SU-DHL-6 (cell line): ENCODE data around the gene RPS6KA2.

Experiments
- H2AFZ ChIP-seq: fragments of 200-600 bp; sonication (generic); 2 replicates; pipeline ENCODE4 v1.6.1; 2014; ENCODE audit warnings: low read depth, mild to moderate bottlenecking, moderate library complexity, mixed read lengths, antibody characterized with exemption, low read length; ENCODE audit not compliant: severe bottlenecking
- H3F3A ChIP-seq: fragments of 200-600 bp; shearing (Covaris generic); 2 replicates; pipeline ENCODE4 v1.6.0; 2016; ENCODE audit warnings: antibody characterized with exemption, mild to moderate bottlenecking; ENCODE audit not compliant: insufficient read depth
- H3K27ac ChIP-seq: fragments of 200-600 bp; sonication (generic); 2 replicates; pipeline ENCODE4 v1.5.1; 2016; ENCODE audit warnings: low read depth, mild to moderate bottlenecking, low read length, moderate library complexity, mixed read lengths
- H3K27me3 ChIP-seq: fragments of 200-600 bp; sonication (generic), shearing (Covaris generic); 2 replicates; pipeline ENCODE4 v1.6.0; 2014; ENCODE audit warnings: mild to moderate bottlenecking, low read length
- H3K36me3 ChIP-seq: fragments of 200-600 bp; sonication (generic); 2 replicates; pipeline ENCODE4 v1.6.1; 2014; ENCODE audit warnings: mild to moderate bottlenecking, low read length, mixed read lengths
- H3K4me2 ChIP-seq: fragments of 300-600, 200-600 bp; shearing (Covaris generic), sonication (generic); 2 replicates; pipeline ENCODE4 v1.6.0; 2014; ENCODE audit warnings: low read length, low read depth, mild to moderate bottlenecking; ENCODE audit not compliant: poor library complexity, severe bottlenecking
- H3K4me3 ChIP-seq: fragments of 200-600 bp; sonication (generic); 2 replicates; pipeline ENCODE4 v1.5.1; 2014; ENCODE audit warnings: antibody characterized with exemption, low read length, mild to moderate bottlenecking, mixed read lengths; ENCODE audit not compliant: insufficient read depth, poor library complexity, severe bottlenecking
- H3K79me2 ChIP-seq: fragments of 200-600 bp; sonication (generic); 2 replicates; pipeline ENCODE4 v1.6.1; 2014; ENCODE audit warnings: mild to moderate bottlenecking, low read length, moderate library complexity; ENCODE audit not compliant: insufficient read depth
- H3K9ac ChIP-seq: fragments of 200-600 bp; sonication (generic); 2 replicates; pipeline ENCODE4 v1.7.0; 2014; ENCODE audit warnings: mild to moderate bottlenecking, low read length
- H3K9me2 ChIP-seq: fragments of 200-600 bp; sonication (generic); replicated peaks from 2 replicates; pipeline ENCODE4 v1.6.1; 2014; ENCODE audit warnings: low read length; ENCODE audit not compliant: insufficient read depth
- H3K9me3 ChIP-seq: fragments of 200-600 bp; sonication (generic); 2 replicates; pipeline ENCODE4 v1.6.1; 2014; ENCODE audit warnings: low read length, mixed read lengths; ENCODE audit not compliant: insufficient read depth
- H4K20me1 ChIP-seq: fragments of 200-600 bp; sonication (generic); 2 replicates; pipeline ENCODE4 v1.6.1; 2014; ENCODE audit warnings: low read depth, mild to moderate bottlenecking, antibody characterized with exemption, low read length, moderate library complexity, mixed read lengths
- EZH2phosphoT487 ChIP-seq: fragments of 200-600 bp; sonication (generic), shearing (Covaris generic); conservative IDR thresholded peaks from 2 replicates; pipeline ENCODE4 v1.6.1; 2018; ENCODE audit warnings: mild to moderate bottlenecking, antibody characterized with exemption, low read length, moderate library complexity, mixed read lengths
- TF ChIP-seq, protein P1 (sequence below): fragments of 200-600 bp; sonication (generic); IDR thresholded peaks from one replicate; pipeline ENCODE4 v1.5.1; 2017; ENCODE audit warnings: antibody characterized with exemption, mild to moderate bottlenecking, low read length, moderate library complexity; ENCODE audit not compliant: insufficient read depth, poor library complexity, severe bottlenecking

RPS6KA2 gene

GRCh38 chr6:166466178-166467122 is 160.6 kb downstream of the RPS6KA2 start:
- H2AFZ ChIP-seq, result no peak overlapping the region
- no peak overlapping the region for H3K9ac ChIP-seq

DNA sequence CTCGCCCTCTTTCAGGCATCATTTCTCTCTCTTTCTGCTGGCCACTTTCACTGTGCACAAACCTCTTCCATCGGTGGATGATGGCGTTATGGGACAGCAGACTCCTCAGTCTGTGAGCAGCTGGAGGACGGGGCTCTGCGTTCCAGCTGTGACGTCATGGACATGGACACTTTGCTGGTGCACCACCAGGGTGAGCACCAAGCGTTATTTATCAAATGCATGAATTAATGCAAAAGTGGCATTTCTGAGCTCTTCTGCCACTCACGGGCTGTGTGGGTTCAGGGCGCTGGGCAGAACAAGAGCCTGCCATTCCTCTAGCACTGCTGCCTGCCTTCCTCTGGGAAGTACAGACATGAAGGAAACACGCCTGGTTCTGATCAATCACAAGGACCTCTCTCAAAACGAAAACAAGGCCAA is 161.4 kb downstream of the RPS6KA2 start:
- Histone ChIP-seq H2AFZ (no peak overlapping the region), H3K9ac (no peak overlapping the region), H3K4me2 (no peak overlapping the region), H3K79me2 (no peaks in the 10 kb centered on the region), H3F3A (no peaks in the 10 kb centered on the region), H3K27ac (no peak overlapping the region), H3K9me2 (no peaks in the 10 kb centered on the region), H4K20me1 (no peaks in the 10 kb centered on the region), H3K9me3 (no peaks in the 10 kb centered on the region), H3K36me3 (no peaks in the 10 kb centered on the region), H3K27me3 (no peaks in the 10 kb centered on the region), H3K4me3 (no peak overlapping the region)
- no peak for TF ChIP-seq EZH2phosphoT487
- TF ChIP-seq, protein P1, sequence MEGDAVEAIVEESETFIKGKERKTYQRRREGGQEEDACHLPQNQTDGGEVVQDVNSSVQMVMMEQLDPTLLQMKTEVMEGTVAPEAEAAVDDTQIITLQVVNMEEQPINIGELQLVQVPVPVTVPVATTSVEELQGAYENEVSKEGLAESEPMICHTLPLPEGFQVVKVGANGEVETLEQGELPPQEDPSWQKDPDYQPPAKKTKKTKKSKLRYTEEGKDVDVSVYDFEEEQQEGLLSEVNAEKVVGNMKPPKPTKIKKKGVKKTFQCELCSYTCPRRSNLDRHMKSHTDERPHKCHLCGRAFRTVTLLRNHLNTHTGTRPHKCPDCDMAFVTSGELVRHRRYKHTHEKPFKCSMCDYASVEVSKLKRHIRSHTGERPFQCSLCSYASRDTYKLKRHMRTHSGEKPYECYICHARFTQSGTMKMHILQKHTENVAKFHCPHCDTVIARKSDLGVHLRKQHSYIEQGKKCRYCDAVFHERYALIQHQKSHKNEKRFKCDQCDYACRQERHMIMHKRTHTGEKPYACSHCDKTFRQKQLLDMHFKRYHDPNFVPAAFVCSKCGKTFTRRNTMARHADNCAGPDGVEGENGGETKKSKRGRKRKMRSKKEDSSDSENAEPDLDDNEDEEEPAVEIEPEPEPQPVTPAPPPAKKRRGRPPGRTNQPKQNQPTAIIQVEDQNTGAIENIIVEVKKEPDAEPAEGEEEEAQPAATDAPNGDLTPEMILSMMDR, result no peak

More at GRCh38 chr6:166466178-166467122, 160.6 kb downstream of the RPS6KA2 start:
- no peaks in the 10 kb centered on the region for H3F3A ChIP-seq
- H3K27me3 ChIP-seq, result no peaks in the 10 kb centered on the region
- no peaks in the 10 kb centered on the region for H3K9me3 ChIP-seq
- no peak for TF ChIP-seq EZH2phosphoT487
- TF ChIP-seq, protein P1, result no peak
- no peaks in the 10 kb centered on the region for H3K36me3 ChIP-seq
- H3K79me2 ChIP-seq, result no peaks in the 10 kb centered on the region
- H3K4me2 ChIP-seq, result no peak overlapping the region
- H3K4me3 ChIP-seq, result no peak overlapping the region
- H3K27ac ChIP-seq, result no peak overlapping the region
- no peaks in the 10 kb centered on the region for H4K20me1 ChIP-seq
- H3K9me2 ChIP-seq, result no peaks in the 10 kb centered on the region

- Histone ChIP-seq H3K4me3 (no peak overlapping the region), H3K27ac (no peak overlapping the region), H2AFZ (no peak overlapping the region), H3K4me2 (no peak overlapping the region), H3K9ac (no peak overlapping the region), H3K9me3 (no peaks in the 10 kb centered on the region), H3K27me3 (no peaks in the 10 kb centered on the region), H3K36me3 (no peaks in the 10 kb centered on the region), H3F3A (no peaks in the 10 kb centered on the region), H3K79me2 (no peaks in the 10 kb centered on the region), H3K9me2 (no peaks in the 10 kb centered on the region), H4K20me1 (no peaks in the 10 kb centered on the region)
- TF ChIP-seq, protein P1, result no peak
- TF ChIP-seq EZH2phosphoT487, result no peak
Observed at GRCh38 chr6:166465003-166465399, 162.1 kb downstream of the RPS6KA2 start.
